HG03439 (cell line): ENCODE measurements around the gene CLPSL1.
"Not testable (repeated sequence)": the region's sequence is repeated elsewhere in the genome, so short reads cannot be mapped to it uniquely, and the experiment has no call there.

Source experiments
- ATAC-seq: cut with Tn5 transposase; IDR thresholded peaks from one replicate; pipeline ENCODE4 v1.9.1; 2021; ENCODE audit warnings: mild to moderate bottlenecking, moderate library complexity; ENCODE audit not compliant: unreplicated experiment

Gene CLPSL1, protein sequence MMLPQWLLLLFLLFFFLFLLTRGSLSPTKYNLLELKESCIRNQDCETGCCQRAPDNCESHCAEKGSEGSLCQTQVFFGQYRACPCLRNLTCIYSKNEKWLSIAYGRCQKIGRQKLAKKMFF

GRCh38 chr6:35780719-35781118 is at the start of gene CLPSL1:
Gene CLPSL1, plus strand, starts transcription at chr6:35781019. Its CDS starts 92 bp downstream, at chr6:35781111.
- ATAC-seq, result no peak

GRCh38 chr6:35731414-35731735 is 49.4 kb upstream of the CLPSL1 start:
- peak; percentile 41 for ATAC-seq

- ATAC-seq, result peak; percentile 48
Observed at GRCh38 chr6:35731736-35732532, 48.9 kb upstream of the CLPSL1 start.

DNA sequence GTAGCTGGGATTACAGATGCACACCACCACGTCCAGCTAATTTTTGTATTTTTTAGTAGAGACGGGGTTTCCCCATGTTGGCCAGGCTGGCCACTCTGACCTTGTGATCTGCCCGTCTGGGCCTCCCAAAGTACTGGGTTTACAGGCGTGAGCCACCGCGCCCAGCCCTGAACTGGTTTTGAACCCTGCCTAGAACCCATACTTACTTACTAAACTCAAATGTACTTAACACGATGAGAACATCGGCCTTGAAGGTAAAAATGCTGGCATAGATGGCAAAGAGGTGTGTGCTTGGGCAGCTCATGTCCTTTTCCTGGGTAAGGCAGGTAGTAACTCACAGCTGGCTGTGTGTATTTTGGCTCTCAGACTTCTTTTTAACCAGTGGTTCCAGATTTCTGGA is 47.2 kb upstream of the CLPSL1 start:
- ATAC-seq, result no peak

DNA sequence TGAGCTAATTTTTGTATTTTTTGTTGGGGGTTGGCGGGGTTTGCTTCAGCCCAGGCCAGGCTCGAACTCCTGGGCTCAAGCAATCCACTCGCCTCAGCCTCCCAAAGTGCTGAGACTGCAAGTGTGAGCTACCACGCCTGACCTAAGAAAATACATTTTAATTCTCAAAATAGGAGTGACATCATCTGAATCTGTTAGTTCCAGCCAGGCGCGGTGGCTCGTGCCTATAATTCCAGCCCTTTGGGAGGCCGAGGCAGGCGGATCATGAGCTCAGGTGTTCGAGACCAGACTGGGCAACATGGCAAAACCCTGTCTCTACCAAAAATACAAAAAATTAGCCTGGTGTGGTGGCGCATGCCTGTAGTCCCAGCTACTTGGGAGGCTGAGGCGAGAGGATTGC is 46.5 kb upstream of the CLPSL1 start:
- ATAC-seq, result not testable (repeated sequence)

DNA sequence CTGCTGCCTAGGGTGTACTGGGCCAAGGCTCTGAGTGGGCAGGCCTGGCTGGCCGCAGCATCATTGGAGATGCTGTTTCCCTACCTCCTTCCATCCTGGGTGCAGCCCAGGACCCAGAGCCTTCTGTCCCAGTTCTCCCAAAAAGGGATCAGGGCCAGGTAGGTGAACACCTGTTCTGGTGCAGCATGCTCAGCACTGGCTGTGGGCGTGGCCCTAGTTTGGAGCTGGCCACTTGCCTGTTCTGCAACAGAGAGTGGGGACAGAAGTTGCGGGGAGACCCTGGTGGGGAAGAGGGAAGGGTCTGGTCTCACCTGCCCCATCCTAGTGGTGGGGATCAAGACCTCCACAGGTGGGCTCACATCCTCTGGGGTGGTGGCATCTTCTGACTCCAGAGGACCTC is 45.4 kb upstream of the CLPSL1 start:
- no peak for ATAC-seq

GRCh38 chr6:35736253-35736894 is 44.4 kb upstream of the CLPSL1 start:
- ATAC-seq, result no peak

DNA sequence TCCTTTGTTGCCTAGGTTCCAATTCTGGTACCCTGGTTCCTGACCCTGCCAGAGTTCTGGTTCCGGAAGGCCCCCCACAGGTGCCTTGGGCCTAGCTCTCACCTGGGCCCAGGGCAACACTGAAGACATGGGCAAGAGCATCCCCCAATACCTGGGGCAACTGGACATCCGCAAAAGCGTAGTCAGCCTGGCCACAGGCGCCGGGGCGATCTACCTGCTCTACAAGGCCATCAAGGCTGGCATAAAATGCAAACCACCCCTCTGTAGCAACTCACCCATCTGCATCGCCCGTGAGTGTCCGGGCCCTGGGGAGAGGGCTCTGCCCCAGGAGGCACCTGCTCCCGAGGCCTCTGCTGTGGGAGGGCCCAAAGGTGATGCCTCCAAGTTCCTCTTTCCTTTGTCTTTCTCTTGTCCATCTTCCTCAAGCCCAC is 43.8 kb upstream of the CLPSL1 start, which contains the start of gene ARMC12:
TSS of gene ARMC12 (plus strand) at position 51 of the 431 bp plus-strand sequence. CDS start at position 128, 77 bp downstream.
- ATAC-seq, result no peak

DNA sequence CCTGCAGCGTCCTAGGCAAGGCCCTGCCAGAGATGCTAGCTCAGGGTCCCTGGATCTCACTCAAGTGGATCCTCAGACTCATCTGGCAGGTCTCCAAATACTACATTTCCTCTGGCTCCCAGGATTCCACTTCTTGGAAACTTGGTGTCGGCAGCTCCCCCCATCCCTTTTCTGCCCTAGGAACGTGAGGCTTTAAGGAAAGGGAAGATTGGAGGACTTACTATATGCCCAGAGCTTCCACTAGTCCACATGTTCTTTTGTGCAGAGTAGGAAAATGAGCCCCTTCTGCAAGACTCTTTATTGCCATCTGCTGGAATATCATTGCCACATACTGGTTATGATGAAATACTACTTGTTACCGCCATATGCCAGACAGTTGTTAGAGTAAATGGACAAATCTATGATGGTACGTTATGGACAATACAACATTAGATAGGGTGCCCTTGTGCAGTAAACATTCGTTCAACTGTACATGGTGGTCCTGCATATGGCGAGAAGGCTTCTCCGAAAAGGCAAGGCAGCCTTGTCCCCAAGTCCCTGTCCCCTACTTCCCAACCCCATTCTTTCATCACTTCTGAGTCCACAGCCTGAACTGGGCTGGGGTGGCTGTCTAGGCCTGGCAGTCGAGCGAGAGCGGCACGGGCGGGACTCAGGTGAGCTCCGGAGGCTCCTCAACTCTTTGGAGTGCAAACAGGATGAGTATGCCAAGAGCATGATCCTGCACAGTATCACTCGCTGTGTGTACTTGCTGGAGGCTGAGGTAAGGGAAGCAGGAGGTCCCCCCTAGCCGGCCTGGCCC is 43.2 kb upstream of the CLPSL1 start:
- no peak for ATAC-seq

DNA sequence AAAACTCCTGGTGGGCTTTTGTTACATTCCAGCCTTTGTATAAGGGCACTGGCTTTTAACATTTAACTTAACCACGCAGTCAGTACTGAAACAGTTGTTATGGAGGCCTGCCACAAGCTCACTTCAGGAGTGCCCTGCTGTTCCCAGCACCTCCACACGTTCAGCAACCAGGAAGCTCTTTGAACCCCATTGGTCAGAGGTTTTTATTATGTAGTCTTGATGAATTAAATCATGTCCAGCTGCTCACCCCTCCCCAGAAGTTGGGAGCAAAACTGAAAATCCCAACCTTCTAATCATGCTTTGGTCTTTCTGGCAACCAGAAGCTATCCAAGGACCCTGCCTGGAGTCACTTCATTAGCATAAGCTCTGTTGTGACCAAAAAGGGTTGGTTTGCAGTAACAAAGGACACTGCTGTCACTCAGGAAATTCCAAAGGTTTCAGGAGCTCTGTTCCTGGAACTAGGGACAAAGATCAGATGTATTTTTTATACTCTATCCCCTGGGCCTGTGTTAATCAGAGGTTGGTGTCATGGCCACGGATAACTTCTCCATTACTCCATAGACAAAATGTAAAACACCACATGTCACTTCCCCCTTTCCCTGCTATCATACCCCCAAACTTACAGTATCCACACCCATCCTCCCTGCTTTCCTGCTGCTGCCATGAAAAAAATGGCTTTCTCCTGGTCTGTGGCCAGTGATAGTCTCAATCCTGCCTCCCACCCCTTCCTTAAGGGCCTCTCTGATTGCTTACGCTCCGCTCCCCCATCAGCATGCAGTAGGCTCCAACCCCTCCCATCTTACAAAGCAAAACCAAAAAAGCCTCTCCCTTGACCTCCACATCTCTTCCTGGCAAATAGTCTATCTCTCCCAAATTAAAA is 40.9 kb upstream of the CLPSL1 start:
- ATAC-seq, result no peak

DNA sequence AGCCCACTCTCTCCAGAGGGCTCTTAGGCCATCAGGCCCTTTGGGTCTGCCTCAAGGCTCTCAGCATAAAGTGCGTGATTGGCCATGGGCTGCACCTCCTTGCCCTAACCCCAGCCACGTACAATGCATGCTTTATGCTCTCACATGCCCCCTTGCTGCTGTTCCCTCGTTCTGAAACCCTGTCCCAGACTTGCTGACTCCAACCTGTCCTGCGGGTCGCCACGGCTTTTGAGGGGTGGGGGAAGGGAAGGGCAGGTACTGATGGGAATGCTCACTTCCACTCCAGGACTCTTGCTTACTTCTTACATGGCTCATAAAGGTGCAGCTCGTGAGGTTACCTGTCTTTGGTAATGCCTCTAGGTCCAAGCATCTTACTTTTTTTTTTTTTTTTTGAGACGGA is 38.0 kb upstream of the CLPSL1 start:
- ATAC-seq, result no peak

DNA sequence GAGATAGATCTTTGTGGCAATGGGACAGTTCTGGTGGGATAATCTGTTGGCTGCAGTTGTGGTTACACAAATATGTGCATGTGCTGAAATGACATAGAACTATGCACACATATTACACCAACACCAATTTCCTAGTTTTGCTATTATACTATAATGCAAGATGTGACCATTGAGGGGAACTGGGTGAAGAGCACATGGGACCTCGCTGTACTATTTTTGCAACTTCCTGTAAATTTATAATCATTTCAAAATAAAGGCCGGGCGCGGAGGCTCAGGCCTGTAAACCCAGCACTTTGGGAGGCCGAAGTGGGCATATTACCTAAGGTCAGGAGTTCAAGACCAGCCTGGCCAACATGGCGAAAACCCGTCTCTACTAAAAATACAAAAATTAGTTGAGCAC is 35.3 kb upstream of the CLPSL1 start:
- ATAC-seq, result no peak

- ATAC-seq, result no peak
Observed at GRCh38 chr6:35746516-35746915, 34.3 kb upstream of the CLPSL1 start.

GRCh38 chr6:35747877-35748276 is 32.9 kb upstream of the CLPSL1 start:
- ATAC-seq, result no peak

DNA sequence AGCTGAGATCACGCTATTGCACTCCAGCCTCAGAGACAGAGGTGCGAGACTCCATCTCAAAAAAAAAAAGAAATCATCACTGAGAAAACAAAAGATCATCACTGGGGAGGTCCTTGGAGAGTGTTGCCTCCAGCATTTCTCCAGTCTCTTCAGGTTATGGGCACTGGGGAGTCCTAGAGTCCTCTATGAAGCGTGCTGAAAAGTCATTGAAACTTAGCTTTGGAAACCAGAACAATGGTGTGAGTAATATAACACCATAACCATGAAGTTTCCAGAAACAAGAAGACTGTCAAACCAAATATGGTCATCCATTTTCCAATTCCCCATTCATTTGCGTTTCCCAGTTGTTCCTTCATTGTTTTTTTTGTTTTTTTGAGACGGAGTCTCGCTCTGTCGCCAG is 30.3 kb upstream of the CLPSL1 start:
- no peak for ATAC-seq

GRCh38 chr6:35751594-35751993 is 29.2 kb upstream of the CLPSL1 start:
- ATAC-seq, result no peak

- ATAC-seq, result no peak
Observed at GRCh38 chr6:35752330-35752729, 28.5 kb upstream of the CLPSL1 start.

DNA sequence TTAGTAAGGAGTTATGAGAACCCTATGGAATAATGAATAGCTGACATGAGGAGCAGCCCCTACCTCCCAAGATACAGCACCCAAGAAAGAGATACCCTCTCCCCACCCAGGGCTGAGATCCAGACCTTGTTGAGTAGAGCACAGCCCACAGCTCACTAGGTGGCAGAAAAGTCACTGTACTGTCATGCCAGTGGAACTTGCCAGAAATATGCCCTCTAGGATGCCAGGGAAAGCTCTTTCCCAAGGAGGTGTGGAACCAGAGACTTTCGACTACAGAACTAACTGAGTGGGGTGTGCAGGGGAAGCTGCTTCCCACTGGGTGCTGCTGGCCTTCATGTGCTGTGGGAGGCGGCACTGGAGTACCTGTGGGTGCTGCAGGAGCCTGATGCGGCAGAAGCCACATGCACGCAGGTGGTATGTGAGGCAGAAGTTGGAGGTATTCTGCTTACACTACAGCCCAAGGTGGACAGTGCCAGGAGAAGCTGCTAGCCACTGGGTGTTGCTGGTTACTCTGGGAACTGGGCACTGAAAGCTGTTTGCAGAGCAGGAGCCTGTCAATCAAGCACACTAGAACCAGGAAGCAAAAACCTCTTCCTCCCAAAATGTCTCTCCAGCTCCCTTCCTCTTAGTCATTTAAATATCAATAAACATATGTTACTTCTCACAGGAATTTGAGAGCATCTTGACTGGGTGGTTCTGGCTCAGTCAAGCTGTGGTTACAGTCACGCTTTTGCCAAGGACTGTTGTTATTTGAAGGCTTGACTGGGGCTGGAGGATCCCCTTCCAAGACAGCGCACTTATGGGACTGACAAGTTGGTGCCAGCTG is 26.2 kb upstream of the CLPSL1 start:
- ATAC-seq, result no peak

GRCh38 chr6:35755278-35755924 is 25.4 kb upstream of the CLPSL1 start:
- ATAC-seq, result no peak
